Body of pancreas (tissue), 4 donors: ENCODE results near the gene C5orf24.

Experiments used
- CTCF ChIP-seq, 7 experiments: fragments of 450-650 bp in 4 of 7; fragments of 200-600 bp in 3 of 7; sonication (generic) in 3 of 7; IDR thresholded peaks; one replicate each; pipeline ENCODE4 v1.5.1; 2016 to 2019; ENCODE audit warnings: antibody characterized with exemption in 7 of 7
- POLR2A ChIP-seq, 3 donors: fragments of 450-650 bp; IDR thresholded peaks; one replicate each; pipeline ENCODE4 v1.6.1; 2016; ENCODE audit warnings: antibody characterized with exemption in 3 of 3, mild to moderate bottlenecking in 2 of 3

- peak in 2 of 3 donors; percentile 40 to 50 for TF ChIP-seq POLR2A (IDR thresholded peaks at IDR 0.05)
- TF ChIP-seq CTCF (IDR thresholded peaks at IDR 0.05): peak; percentile 61 to 94 (median 74)
Measured at GRCh38 chr5:134905246-134905996, 59.7 kb downstream of the C5orf24 start.
